MM.1S (cell line): ENCODE measurements around the gene TSPAN5.

Experiments used
- DNase-seq: peaks from one replicate; pipeline ENCODE4 v3.0.0-alpha.2; 2015
- H2AFZ ChIP-seq: fragments of 300-600 bp; sonication (generic); 2 replicates; pipeline ENCODE4 v1.6.0; 2016; ENCODE audit warnings: antibody characterized with exemption, low read length
- H3F3A ChIP-seq: fragments of 300-600 bp; sonication (generic); 2 replicates; pipeline ENCODE4 v1.6.1; 2016; ENCODE audit warnings: mild to moderate bottlenecking, antibody characterized with exemption, low read length, moderate library complexity, mixed read lengths; ENCODE audit not compliant: insufficient read depth
- H3K27ac ChIP-seq: fragments of 300-600 bp; sonication (generic); 2 replicates; pipeline ENCODE4 v1.5.1; 2016; ENCODE audit warnings: mild to moderate bottlenecking, low read length
- H3K27me3 ChIP-seq: fragments of 300-600 bp; sonication (generic); replicated peaks from 2 replicates; pipeline ENCODE4 v1.6.0; 2016; ENCODE audit warnings: low read length; ENCODE audit not compliant: insufficient read depth
- H3K36me3 ChIP-seq: fragments of 300-600 bp; sonication (generic); replicated peaks from 2 replicates; pipeline ENCODE4 v1.6.1; 2016; ENCODE audit warnings: mild to moderate bottlenecking, low read length, mixed read lengths; ENCODE audit not compliant: insufficient read depth
- H3K4me1 ChIP-seq: fragments of 300-600 bp; sonication (generic); 2 replicates; pipeline ENCODE4 v1.6.1; 2016; ENCODE audit warnings: low read length, mixed read lengths
- H3K4me2 ChIP-seq: fragments of 300-600 bp; sonication (generic); 2 replicates; pipeline ENCODE4 v1.6.0; 2016; ENCODE audit warnings: low read depth, low read length
- H3K4me3 ChIP-seq: fragments of 300-600 bp; sonication (generic); 2 replicates; pipeline ENCODE4 v1.5.1; 2016; ENCODE audit warnings: low read length, mixed read lengths
- H3K79me2 ChIP-seq: fragments of 300-600 bp; sonication (generic); 2 replicates; pipeline ENCODE4 v1.6.1; 2016; ENCODE audit warnings: mixed run types, low read length, mixed read lengths
- H3K9ac ChIP-seq: fragments of 300-600 bp; sonication (generic); 2 replicates; pipeline ENCODE4 v1.6.1; 2016; ENCODE audit warnings: low read length, mixed read lengths
- H3K9me2 ChIP-seq: fragments of 300-600 bp; sonication (generic); replicated peaks from 2 replicates; pipeline ENCODE4 v1.6.1; 2016; ENCODE audit warnings: mild to moderate bottlenecking, low read length, mixed read lengths; ENCODE audit not compliant: insufficient read depth
- H3K9me3 ChIP-seq: fragments of 300-600 bp; sonication (generic); replicated peaks from 2 replicates; pipeline ENCODE4 v1.6.1; 2016; ENCODE audit warnings: mild to moderate bottlenecking, low read length, mixed read lengths; ENCODE audit not compliant: insufficient read depth
- H4K20me1 ChIP-seq: fragments of 300-600 bp; sonication (generic); 2 replicates; pipeline ENCODE4 v1.6.1; 2016; ENCODE audit warnings: mild to moderate bottlenecking, low read length, moderate library complexity, mixed read lengths; ENCODE audit not compliant: insufficient read depth
- CTCF ChIP-seq: fragments of 300-600 bp; sonication (generic); IDR thresholded peaks from 2 replicates; pipeline ENCODE4 v1.5.1; 2016; ENCODE audit warnings: antibody characterized with exemption, low read length, mixed read lengths
- EZH2 ChIP-seq: fragments of 300-600 bp; sonication (generic); optimal IDR thresholded peaks from 2 replicates; pipeline ENCODE3; 2017; ENCODE audit warnings: low read depth, mild to moderate bottlenecking, antibody characterized with exemption, low read length, mixed read lengths
- EZH2phosphoT487 ChIP-seq: fragments of 300-600 bp; sonication (generic); IDR thresholded peaks from 2 replicates; pipeline ENCODE4 v1.6.1; 2018; ENCODE audit warnings: antibody characterized with exemption, low read length

Gene TSPAN5

GRCh38 chr4:98482847-98483806 is 175.3 kb downstream of the TSPAN5 start:
- TF ChIP-seq CTCF = no peak
- TF ChIP-seq EZH2phosphoT487 = no peak
- Histone ChIP-seq H3K9me3 (no peaks in the 10 kb centered on the region), H3K27me3 (no peaks in the 10 kb centered on the region), H4K20me1 (no peaks in the 10 kb centered on the region), H3K36me3 (no peaks in the 10 kb centered on the region), H3K4me3 (no peak overlapping the region), H2AFZ (no peak overlapping the region), H3K4me1 (no peaks in the 10 kb centered on the region), H3K27ac (no peak overlapping the region), H3F3A (no peaks in the 10 kb centered on the region), H3K4me2 (no peak overlapping the region), H3K9me2 (no peaks in the 10 kb centered on the region), H3K79me2 (no peaks in the 10 kb centered on the region), H3K9ac (no peak overlapping the region)
- no peak for DNase-seq

- H3K4me2 ChIP-seq = no peak overlapping the region
Observed at GRCh38 chr4:98482503-98482846, 175.9 kb downstream of the TSPAN5 start.

GRCh38 chr4:98481167-98481566 is 177.2 kb downstream of the TSPAN5 start:
- Histone ChIP-seq H4K20me1 (no peaks in the 10 kb centered on the region), H3K4me2 (no peak overlapping the region), H3K4me3 (no peak overlapping the region), H3K4me1 (no peaks in the 10 kb centered on the region), H3K79me2 (no peaks in the 10 kb centered on the region), H2AFZ (no peak overlapping the region), H3K27ac (no peak overlapping the region), H3F3A (no peaks in the 10 kb centered on the region), H3K9me3 (no peaks in the 10 kb centered on the region), H3K27me3 (no peaks in the 10 kb centered on the region), H3K9me2 (no peaks in the 10 kb centered on the region), H3K9ac (no peak overlapping the region), H3K36me3 (no peaks in the 10 kb centered on the region)
- no peak for TF ChIP-seq EZH2phosphoT487
- no peak for TF ChIP-seq EZH2
- TF ChIP-seq CTCF = no peak
- DNase-seq = no peak

More at GRCh38 chr4:98482503-98482846, 175.9 kb downstream of the TSPAN5 start:
- H3K27ac ChIP-seq = no peak overlapping the region
- no peak overlapping the region for H2AFZ ChIP-seq
- H3K79me2 ChIP-seq = no peaks in the 10 kb centered on the region
- no peaks in the 10 kb centered on the region for H4K20me1 ChIP-seq
- no peaks in the 10 kb centered on the region for H3K36me3 ChIP-seq
- H3F3A ChIP-seq = no peaks in the 10 kb centered on the region
- no peaks in the 10 kb centered on the region for H3K9me2 ChIP-seq
- no peaks in the 10 kb centered on the region for H3K4me1 ChIP-seq
- DNase-seq = no peak
- H3K9me3 ChIP-seq = no peaks in the 10 kb centered on the region
- H3K4me3 ChIP-seq = no peak overlapping the region
- TF ChIP-seq CTCF = no peak
- H3K27me3 ChIP-seq = no peaks in the 10 kb centered on the region
- no peak overlapping the region for H3K9ac ChIP-seq
